Ovary (tissue), 9 donors: ENCODE results near the gene MGAT4B. TPM values are rescaled to one million over a fixed set of nuclear protein-coding genes. Genes with fewer than 3 reads are reported as not detected.
"Not testable (repeated sequence)": the region's sequence is repeated elsewhere in the genome, so short reads cannot be mapped to it uniquely, and the experiment has no call there.

Source experiments
- DNase-seq, 5 donors: peaks; one replicate each; pipeline ENCODE4 v3.0.0-alpha.2; 2019 to 2020
- H3K27ac ChIP-seq, 2 donors: fragments of 200-600 bp; one replicate each; pipeline versions ENCODE4 v1.5.1 to v1.8.0; 2019 to 2022
- H3K27me3 ChIP-seq: fragments of 200-600 bp; one replicate; pipeline ENCODE4 v1.8.0; 2022
- H3K36me3 ChIP-seq: fragments of 200-600 bp; sonication (generic); one replicate; pipeline ENCODE4 v1.5.1; 2019
- H3K4me1 ChIP-seq: one replicate; pipeline ENCODE4 v1.8.1; 2013; ENCODE audit warnings: mild to moderate bottlenecking, moderate library complexity; ENCODE audit not compliant: insufficient read depth
- H3K4me3 ChIP-seq: fragments of 200-600 bp; sonication (generic); one replicate; pipeline ENCODE4 v1.5.1; 2017
- H3K9me3 ChIP-seq, 2 donors: fragments of 200-600 bp in 1 of 2; sonication (generic) in 1 of 2; one replicate each; pipeline versions ENCODE4 v1.5.1 to v1.8.1; 2013 to 2019; ENCODE audit warnings: mild to moderate bottlenecking in 1 of 2, moderate library complexity in 1 of 2
- CTCF ChIP-seq, 3 donors: fragments of 450-650 bp in 2 of 3; fragments of 200-600 bp in 1 of 3; IDR thresholded peaks; one replicate each; pipeline versions ENCODE4 v1.5.1 to v1.8.0; 2016 to 2022; ENCODE audit warnings: antibody characterized with exemption in 3 of 3, mild to moderate bottlenecking in 1 of 3
- EP300 ChIP-seq: sonication (generic); formaldehyde crosslinking; IDR thresholded peaks from one replicate; pipeline ENCODE4 v1.6.1; 2017; ENCODE audit warnings: antibody characterized with exemption
- POLR2A ChIP-seq: fragments of 450-650 bp; IDR thresholded peaks from one replicate; pipeline ENCODE4 v1.6.1; 2017; ENCODE audit warnings: antibody characterized with exemption, mild to moderate bottlenecking, moderate library complexity
- WGBS, 3 donors: extraction: QIAGEN DNeasy Blood & Tissue Kit in 1 of 3; methylation state at CpG; one replicate each; pipeline versions ENCODE4 v1.1.5 to v1.1.7; 2013 to 2017; 5-methylcytosine and 5-hydroxymethylcytosine counted together
- intact Hi-C, 4 donors: fragments of 100-400 bp; cut with DNase I; formaldehyde crosslinking; loops; one replicate each; pipeline versions ENCODE4 v1.11.0 to v1.15.1; 2022 to 2023
- polyA plus RNA-seq, 2 donors: library from polyadenylated mRNA; stranded (reverse); fragments of 200-250 nt in 1 of 2; fragments of 350-450 nt in 1 of 2; fragmentation: Illumina TruSeq in 1 of 2; extraction: RNeasy Lipid Tissue Mini Kit (QIAGEN cat#74804) in 1 of 2; gene quantifications; one replicate each; pipeline ENCODE4 v1.2.3, GENCODE V29; 2013 to 2014
- total RNA-seq, 7 donors: library from RNA; depleted of rRNA in 2 of 7; stranded (reverse); fragments of >200 nt in 2 of 7; fragmentation: NEBNext Ultra II Directional in 3 of 7; extraction: Animal tissue kit (Norgen Biotek cat#: 25700) in 3 of 7; gene quantifications; one replicate each; pipeline versions ENCODE4 v1.1.0 to v1.2.4, GENCODE V29; 2016 to 2023
- donor health status: DM: no; HTN: no; CAD: no; lungs with moderate emphysema.
- donor health status: DM: no; HTN: no; CAD: no.
- donor health status: Bipolar disorder and iron deficiency.
- donor health status: DM: yes; HTN: yes; CAD: no.
- donor health status: DM: no; HTN: no; CAD: no.
- donor health status: DM: yes; HTN: yes; CAD: no.

MGAT4B gene
- total and polyA plus RNA-seq, 9 donors: 51.0 to 102 (median 65.6) TPM

GRCh38 chr5:179793468-179794139, 13.1 kb downstream of the MGAT4B start, which contains the start of gene LTC4S:
LTC4S (plus strand) TSS chr5:179793986; CDS start chr5:179794081, 95 bp downstream.
- Histone ChIP-seq H3K27ac (peak within 1 kb of the TSS; percentile 17 to 68), H3K36me3 (no peaks in the 10 kb centered on the region), H3K4me1 (peaks cover 15% of the 10 kb centered on the region), H3K27me3 (no peaks in the 10 kb centered on the region), H3K4me3 (no peak within 1 kb of the TSS), H3K9me3 (no peaks in the 10 kb centered on the region)
- intact Hi-C loops: loop anchor here in 1 of 4 donors (10.0 kb wide), 2 partner anchors 61 to 111 kb away; partner anchors contain the start of genes MRNIP and TBC1D9B
- TF ChIP-seq CTCF (IDR thresholded peaks at IDR 0.05): no peak
- no peak for TF ChIP-seq EP300
- TF ChIP-seq POLR2A: no peak
- 3 to 6% (median 5%) methylated on average over 18 to 19 of the region's 19 CpGs for WGBS, 3 donors
- DNase-seq: peak; percentile 80 to 90 (median 86)

GRCh38 chr5:179792612-179793467, 13.8 kb downstream of the MGAT4B start:
- Histone ChIP-seq H3K27ac (peak overlapping the region; percentile 17 to 68), H3K4me3 (no peak overlapping the region), H3K36me3 (no peaks in the 10 kb centered on the region), H3K9me3 (no peaks in the 10 kb centered on the region), H3K27me3 (no peaks in the 10 kb centered on the region), H3K4me1 (peaks cover 15% of the 10 kb centered on the region)
- DNase-seq: peak; percentile 19 to 43 (median 41)
- intact Hi-C loops: loop anchor here in 1 of 4 donors (10.0 kb wide), 2 partner anchors 62 to 112 kb away; partner anchors contain the start of genes MRNIP and TBC1D9B
- WGBS, 3 donors: 84 to 90% (median 89%) methylated on average over 21 to 24 of the region's 24 CpGs
- no peak for TF ChIP-seq CTCF (IDR thresholded peaks at IDR 0.05)
- TF ChIP-seq POLR2A: no peak
- no peak for TF ChIP-seq EP300

GRCh38 chr5:179791881-179792611, 14.6 kb downstream of the MGAT4B start:
- no peaks in the 10 kb centered on the region for H3K9me3 ChIP-seq
- H3K4me1 ChIP-seq: peaks cover 15% of the 10 kb centered on the region
- 54 to 62% (median 60%) methylated on average over 14 to 15 of the region's 15 CpGs for WGBS, 3 donors
- H3K27ac ChIP-seq: peak overlapping the region; percentile 16 to 17
- H3K27me3 ChIP-seq: no peaks in the 10 kb centered on the region
- intact Hi-C loops: loop anchor here in 1 of 4 donors (10.0 kb wide), 2 partner anchors 63 to 113 kb away; partner anchors contain the start of genes MRNIP and TBC1D9B
- peak in 3 of 5 donors; percentile 22 to 43 (median 28) for DNase-seq
- H3K36me3 ChIP-seq: no peaks in the 10 kb centered on the region
- TF ChIP-seq EP300 (no peak), CTCF (IDR thresholded peaks at IDR 0.05) (no peak)
- no peak overlapping the region for H3K4me3 ChIP-seq

- intact Hi-C loops, DNase-seq, H3K36me3 ChIP-seq, H3K27ac ChIP-seq, H3K27me3 ChIP-seq, H3K4me3 ChIP-seq, H3K9me3 ChIP-seq, H3K4me1 ChIP-seq: not testable (repeated sequence)
- WGBS, 3 donors: 95 to 97% (median 96%) methylated on average over 9 of the region's 9 CpGs
Measured at GRCh38 chr5:179789278-179789677, 17.4 kb downstream of the MGAT4B start.
